ENCODE results near the gene ADAM33. TPM values are rescaled to one million over a fixed set of nuclear protein-coding genes. Genes with fewer than 3 reads are reported as not detected.

Gene ADAM33
- total RNA-seq, 1 experiment from 2014 or later = 0.25 TPM

DNA sequence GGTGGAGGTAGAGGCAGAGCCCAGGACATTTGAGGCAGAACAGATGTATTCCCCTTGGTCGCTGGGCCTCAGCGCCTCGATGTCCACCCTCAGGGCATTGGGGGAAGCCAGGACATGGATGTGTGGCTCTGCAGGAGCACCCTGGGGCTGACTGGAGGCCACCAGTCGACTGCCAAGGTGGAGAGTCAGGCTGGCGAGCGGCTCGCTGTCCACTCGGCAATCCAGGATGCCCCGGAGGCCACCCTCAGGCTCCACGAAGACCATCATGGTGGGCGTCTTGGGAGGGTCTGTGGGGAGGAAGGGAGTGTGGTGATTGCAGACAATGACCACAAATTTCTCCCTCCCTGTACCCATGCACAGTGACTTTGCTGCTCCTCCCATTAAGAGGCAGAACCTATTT lies 8.2 kb upstream of the ADAM33 start:
- DNase-seq (ENCODE audit: low read depth) = no peak

DNA sequence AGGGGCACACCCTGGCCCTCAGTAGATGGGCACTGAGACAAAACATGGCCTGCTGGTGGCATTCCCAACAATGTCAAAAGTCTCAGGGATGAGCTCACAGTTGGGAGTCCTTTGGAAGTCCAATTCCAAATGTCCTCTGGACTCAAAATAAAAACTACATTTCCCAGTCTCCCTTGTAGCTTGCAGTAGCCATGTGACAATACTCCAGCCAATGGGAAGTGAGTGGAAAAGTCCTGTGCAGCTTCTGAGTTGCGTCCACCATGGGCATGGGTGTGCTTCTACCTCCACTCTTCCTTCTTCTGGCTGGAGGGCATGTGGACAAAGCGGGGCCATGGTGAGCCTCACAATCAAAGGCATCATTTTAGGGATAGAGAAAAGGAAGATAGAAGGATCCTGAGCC lies 5.8 kb upstream of the ADAM33 start:
- DNase-seq (ENCODE audit: low read depth) = peak; percentile 78

DNA sequence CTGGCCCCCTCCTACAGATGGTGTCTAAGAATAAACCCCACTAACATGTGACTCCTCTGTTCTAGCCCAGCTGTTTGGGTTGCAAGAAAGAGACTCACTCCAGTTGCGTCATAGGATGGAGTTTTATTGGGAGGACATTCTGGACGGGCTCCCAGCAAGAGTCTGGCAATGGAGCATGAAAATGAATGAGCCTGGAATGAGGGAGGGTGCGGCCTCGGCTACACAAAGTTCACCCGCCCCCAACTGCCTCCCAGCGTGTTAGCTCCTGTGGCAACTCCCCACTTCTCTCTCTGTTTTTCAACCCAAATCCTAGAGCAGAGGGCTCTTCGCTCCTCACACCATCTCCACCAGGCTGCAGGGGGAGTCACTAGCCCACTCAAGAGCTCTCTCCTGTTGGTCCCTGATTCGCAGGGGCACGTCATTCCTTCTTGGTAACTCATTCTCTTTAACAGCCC lies 5.1 kb upstream of the ADAM33 start:
- peak; percentile 95 for DNase-seq (ENCODE audit: low read depth)

DNA sequence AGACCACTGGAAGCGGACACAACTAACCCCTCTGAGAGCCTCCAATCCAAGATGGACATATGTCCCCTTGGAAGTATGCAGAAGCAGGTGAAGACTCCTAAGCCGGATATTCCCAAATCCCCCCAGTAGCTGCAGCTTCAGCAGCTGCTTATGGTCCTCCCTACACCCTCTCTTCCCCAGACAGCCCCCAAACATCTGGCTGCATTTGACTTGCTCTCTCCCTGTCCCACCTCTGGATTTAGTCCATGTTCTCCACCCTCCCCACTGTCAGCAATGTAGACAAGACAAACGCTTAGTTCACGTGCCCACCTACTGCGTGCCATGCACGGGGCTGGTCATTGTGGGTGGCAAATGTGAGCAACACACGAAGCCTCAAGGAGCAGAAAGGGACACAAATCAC lies 4.6 kb upstream of the ADAM33 start:
- no peak for DNase-seq (ENCODE audit: low read depth)

DNA sequence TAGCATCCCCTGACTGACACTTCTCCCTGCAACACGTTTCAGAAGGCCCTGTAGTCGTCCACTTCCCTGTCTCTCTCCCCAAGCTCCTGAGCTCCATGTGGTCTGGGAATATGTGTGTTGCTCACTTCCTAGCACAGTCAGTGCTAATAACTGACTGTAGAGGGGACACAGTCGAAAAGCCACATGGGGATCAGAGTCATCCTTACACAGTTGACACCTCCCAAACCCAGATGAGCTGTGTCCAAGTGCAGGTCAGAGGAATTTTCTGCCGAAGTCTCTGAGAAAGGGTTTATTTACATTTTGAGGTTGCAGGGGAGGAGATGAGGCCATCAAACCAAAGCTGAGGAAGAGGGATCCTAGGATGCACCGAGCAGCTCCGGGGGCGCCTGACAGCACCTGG lies 3.5 kb upstream of the ADAM33 start:
- peak; percentile 48 for DNase-seq (ENCODE audit: low read depth)

DNA sequence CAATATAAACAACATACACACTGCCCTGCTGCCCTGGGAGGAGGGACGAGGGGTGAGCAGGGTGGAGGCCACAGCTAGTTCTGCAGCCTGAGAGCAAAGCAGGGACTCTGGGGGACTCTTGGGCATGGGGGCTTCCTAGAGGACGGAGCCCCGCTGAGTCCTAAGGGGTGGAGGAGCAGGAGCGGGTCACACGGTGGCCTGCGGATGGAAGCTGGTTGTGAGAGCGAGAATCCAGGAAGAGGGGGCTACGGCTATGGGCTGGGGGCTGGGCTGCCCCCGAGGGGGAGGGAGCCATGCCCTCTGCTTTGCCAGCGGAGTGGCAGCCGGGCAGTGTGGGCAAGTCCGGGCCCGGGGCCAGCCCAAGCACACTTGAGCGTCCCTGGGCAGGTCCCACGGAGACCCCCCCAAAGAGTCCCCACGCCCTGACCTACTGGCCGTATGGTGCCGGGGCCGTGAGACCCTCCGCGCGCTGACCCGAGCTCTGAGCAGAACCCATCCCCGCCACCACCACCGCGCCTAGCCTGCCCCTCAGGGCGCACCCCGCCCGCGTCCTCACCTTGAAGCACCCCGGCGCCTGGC lies 369 bp downstream of the ADAM33 start:
- no peak for DNase-seq (ENCODE audit: low read depth)

DNA sequence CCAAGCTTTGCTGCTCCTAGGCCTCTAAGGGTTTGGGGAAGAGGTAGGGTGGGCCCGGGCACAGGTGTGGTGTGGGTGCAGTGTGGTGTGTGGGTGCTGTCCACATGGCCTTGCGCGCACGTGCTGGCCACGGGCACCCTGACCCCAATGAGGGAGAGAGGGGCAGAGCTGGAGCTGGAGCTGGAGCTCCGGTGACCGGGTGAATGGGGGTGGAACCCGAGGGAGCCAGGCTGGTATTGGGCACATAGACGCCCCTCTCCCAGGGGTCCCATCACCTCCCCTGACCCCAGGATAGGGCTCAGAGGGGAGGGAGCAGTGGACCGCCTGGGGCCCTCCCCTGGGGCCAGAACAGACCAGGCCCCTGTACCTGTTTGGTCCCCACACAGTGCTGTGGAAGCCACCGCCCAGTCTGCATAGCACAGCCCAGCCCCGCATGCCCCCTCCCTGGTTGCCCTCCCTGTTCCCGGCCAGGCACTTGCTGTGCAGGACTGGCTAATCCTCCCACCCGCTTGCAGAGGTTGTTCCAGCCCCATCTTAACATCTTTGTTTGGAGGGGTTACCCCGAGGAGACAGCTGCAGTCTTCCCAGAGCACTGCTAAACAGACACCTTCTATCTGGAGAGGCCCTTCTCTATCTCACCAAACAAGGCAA lies 984 bp downstream of the ADAM33 start:
- DNase-seq (ENCODE audit: low read depth) = no peak

DNA sequence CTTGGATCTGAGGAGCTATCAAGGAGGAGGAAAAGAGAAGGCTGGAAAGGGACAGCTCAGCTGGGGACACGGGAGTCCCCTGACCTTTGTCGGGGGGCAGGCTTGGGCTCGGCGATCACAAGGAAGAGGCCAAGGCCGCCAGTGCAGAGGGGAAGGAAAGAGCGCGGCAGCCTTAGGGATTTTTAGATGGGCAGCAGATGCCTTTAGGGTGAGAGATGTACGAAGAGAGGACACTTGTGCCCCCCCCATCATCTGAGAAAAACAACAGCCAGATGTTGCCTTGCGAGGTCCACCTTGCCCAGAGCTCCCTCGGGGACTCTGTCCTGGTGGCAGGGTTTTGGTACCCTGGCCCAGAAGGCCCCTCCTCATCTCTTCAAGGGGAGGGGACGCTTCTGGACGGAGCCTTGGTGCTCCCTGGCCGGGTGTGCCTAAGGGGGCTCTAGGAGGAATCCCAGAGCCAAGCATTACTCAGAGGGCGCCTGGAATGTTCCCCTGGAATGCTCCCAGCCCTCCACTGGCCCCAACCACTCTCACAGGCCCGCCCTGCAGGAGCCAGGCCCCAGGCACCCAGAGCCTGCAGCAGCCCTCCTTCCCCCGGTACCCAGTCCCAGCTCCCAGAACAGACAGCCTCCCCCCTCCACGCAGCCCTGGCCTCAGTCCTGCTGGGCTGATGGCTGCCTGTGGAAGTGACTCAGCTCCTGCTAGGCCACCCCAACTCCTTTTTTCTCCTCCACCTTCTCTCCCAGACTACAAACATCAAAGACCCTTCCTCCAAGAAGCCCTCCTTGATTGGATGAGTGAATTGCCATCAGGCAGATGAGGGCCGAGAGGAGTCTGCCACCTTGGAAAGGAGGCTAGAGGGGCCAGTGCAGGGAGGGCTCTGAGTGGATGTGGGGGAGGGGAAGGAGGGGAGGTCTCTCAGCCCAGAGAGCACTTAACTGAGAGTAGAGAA lies 1.8 kb downstream of the ADAM33 start:
- peak; percentile 80 for DNase-seq (ENCODE audit: low read depth)

DNA sequence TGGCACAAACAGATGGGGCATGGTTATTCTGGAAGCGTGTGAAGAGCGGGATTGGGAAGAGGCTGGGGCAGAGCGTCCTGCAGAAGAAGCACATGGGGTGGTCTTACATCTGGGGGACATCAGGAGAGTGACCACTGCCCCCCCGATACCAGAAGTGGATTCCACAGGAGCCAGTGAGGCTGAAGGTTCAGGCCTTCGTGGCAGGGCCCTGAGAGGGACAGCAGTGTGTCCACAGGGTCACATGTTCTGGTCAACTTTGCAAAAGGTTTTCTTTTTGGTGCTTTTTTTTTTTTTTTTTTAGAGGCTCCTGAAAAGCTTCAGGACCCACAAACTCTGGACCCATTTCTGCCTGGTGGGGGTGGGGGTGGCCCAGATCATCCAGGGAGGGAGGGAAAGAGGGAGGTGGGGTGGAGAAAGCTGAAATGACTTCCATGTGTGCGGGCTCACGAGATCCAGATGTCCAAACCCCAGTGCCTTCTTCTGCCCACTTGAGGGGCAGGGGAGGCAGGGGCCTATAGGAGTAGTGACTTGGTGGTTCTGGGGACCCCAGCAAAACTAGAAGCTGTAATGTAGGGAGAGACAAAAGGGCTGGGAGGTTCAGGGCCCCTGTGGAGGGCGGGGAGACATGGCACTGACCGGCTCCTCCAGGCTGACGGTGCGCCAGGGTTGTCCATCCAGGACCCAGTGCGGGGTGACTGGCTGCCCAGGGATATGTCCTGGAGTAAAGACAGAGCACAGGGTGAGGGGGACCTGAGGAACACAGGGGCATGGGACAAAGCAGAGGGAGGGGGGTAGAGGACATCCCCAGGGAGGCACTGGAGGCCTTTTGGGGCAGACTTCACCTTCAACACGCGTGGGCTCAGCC lies 2.7 kb downstream of the ADAM33 start:
- DNase-seq (ENCODE audit: low read depth) = no peak

DNA sequence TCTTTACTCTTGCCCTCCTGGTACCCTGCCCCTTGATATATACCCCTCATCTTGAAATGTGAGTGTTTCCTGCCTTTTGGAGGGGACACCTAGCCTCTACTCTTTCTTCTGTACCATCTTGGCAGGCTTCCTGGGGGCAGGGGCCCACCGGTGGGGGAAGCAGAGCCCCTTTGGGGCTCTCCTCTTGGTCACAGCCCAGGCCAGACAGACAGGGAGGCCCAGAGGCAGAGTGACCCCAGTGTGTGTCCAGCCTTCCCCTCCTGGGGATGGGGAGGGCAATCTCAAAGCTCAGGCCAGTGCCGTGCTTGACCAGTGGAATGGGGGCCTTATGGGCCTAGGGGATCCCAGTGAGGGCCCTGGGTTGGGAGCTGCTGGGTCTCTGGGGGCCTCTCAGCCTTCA lies 3.6 kb downstream of the ADAM33 start:
- no peak for DNase-seq (ENCODE audit: low read depth)

DNA sequence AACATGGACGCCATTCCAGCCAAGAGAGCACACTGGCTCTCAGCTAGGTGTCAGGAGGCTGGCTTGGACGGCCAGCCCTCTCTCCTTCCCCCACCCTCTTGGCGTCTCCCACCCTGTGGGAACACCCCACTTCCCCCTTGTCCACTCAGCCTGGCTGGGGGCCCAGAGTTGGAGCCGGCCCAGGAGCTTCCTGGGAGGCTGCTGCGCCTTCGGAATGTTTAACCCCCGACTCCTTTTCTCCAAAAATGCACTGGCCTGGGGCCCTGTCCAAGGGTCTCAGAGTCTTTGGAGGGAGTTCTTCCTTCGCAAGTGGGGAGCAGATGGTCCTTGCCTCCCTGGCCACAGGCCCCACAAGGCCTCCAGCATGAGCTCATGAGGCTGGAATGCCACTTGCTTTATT lies 4.1 kb downstream of the ADAM33 start:
- DNase-seq (ENCODE audit: low read depth) = no peak

DNA sequence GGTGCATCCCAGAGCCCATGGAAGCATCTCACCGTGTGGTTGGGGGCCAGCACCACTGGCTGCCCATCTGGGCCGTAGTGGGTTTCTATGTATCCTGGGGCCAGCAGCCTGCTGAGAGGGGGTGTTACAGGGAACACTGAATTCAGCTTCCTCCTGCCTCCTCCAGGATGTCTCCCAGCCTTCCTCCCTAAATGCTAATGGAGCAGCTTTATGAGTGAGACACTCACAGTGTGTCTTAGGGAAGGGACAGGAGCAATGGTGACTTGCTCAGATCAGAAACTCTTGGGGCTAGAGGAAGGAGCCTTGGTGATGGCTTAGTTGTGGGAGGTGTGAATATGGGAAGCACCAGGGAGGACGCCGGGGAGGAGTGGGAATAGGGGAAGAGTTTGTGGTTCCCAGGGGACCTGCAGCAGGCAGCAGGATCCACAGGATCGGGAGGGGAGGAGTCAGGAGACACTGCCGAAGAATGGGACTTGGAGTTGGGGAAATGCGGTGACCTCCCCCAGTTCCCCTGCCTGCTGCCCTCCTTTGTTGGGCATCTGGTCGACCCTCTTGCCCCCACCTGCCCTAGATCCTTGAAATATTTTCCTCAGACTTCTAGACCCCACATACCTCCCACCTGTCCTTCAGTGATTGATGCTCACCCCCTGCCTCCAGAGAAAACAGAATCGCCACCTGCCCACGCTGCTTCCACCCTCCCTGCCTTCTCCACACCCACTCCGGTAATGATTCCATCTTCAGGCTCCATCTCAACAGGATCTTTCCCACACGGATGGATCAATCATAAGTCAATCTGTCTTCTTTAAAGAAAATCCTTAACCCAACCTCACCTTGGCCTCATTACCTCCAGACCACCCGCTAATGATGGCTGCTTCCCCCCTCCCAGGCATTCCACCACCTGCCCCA lies 6.6 kb downstream of the ADAM33 start:
- DNase-seq (ENCODE audit: low read depth) = no peak

DNA sequence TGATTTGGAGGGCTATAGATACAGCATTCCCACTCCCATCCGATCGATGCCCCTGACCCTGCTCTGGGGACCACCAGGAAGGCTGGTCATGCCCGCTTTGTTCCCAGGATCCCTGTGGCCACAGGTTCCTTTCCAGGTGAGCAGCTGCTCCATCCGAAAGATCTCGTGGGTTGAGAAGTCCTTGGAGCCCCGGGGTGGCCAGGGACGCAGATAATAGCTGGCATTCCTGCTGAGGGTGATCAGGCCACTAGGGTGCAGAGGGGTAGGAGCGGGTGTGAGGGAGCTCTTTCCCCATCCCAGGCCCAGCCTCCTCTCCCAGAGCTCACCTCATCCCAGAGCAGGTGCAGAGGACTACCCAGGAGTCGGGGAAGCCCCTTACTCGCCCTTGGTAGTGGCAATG lies 7.4 kb downstream of the ADAM33 start:
- no peak for DNase-seq (ENCODE audit: low read depth)

DNA sequence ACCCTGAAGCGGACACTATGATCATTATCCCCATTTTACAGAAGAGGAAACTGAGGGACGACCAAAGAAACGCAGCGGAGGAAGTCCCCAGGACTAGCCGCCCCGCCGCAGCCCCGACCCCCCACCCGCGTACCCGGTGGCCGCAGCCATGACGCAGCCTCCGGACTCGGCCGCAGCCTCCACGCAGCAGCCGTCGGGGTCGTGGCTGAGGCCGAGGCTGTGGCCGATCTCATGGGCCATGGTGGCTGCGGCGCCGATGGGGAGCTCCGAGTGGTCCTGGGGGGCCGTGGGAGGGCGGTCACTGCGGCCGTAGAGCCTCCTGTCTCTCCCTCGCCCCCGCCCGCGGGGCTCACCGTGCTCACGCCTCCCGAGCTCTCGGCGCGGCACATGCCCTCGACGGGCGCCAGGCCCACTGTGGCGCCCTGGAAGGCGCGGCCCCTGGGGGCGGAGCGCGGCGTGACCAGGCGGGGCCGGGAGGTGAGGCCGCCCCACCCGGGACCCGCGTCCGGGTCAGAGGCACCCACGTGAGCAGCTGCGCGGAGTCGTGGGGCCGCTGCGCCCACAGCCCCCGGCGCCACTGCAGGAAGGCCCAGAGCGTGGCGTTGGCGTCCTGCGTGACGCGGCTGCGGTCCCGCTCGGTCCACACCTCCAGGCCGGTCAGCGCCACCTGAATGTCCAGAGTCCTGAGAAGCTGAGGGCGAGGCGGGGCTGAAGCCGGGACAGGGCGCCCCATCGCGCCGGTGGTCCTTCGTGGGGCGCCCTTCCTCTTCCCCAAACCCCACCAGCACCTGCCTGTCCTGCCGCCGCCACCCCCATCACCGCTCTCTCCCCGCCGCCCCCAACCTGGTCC lies 8.4 kb downstream of the ADAM33 start:
- DNase-seq (ENCODE audit: low read depth) = no peak

DNA sequence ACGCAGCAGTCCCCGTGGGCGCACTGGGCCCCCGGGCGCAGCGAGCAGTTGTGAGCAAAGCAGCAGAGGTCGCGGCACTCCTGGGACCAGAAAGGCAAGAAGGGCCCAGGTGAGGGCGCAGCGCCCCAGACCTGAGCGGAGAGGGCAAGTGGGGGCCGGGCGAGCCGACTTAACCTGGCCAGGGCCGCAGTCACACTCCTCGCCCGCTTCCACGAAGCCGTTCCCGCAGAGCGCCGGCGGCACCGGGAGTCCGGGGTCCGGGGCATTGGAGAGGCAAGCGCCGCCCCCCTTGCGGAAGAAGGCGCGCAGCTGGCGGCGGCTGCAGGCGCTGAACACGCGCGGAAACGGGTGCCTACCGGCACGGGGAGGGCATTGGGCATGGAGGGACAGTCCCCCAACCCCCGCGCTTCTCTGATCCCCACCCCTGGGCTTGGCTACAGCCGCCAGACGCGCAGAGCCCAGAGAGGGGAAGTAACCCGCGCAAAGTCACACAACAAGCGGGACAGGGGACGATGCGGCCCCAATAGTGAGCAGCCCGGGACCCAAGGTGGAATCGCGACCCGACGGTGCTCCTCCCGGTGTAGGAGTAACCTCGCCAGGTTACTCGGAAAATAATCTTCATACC lies 9.2 kb downstream of the ADAM33 start:
- no peak for DNase-seq (ENCODE audit: low read depth)

DNA sequence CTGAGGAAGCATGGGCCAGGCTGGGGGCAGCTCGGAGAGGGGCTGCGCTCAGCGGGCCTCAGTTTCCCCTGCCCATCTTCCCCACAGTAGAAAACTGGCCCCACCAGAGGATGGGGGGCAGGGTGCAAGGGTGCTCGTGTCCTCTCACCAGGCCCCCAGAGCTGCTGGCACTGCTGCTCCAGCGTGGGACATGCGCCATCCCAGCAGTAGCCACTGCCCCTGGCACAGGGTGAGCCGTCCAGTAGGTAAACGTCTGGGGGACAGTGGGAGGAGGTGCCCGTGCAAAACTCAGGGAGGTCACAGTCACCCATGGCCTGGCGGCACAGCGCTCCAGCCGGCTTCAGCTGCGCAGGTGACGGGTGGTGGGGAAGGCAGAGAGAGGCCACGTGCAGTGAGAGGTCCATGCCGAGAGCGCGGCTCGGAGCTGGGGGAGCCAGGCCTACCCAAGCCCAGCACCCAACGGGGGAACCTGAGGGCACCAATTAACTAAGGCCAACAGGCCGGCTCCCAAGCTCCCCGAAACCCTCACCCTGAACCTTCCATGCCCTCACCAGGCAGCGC lies 9.7 kb downstream of the ADAM33 start:
- DNase-seq (ENCODE audit: low read depth) = no peak

DNA sequence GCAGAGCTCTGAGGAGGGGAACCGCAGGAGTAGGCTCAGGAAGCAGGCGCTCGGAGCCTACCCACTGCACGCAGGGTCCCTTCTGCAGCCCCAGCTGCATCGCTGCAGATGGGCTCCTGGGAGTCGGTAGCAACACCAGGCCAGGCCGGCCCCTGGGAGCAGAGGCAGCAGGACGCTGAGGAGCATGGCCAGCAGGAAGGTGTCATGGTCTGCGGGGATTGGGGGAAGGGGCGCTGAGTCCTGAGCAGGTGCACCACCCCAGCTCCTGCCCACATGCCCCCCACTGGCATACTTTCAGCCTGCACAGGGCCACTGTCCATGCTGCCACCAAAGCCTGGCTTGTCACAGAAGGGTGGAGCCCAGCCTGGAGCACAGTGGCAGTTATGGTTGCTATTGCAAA lies 10.9 kb downstream of the ADAM33 start:
- DNase-seq (ENCODE audit: low read depth) = no peak

DNA sequence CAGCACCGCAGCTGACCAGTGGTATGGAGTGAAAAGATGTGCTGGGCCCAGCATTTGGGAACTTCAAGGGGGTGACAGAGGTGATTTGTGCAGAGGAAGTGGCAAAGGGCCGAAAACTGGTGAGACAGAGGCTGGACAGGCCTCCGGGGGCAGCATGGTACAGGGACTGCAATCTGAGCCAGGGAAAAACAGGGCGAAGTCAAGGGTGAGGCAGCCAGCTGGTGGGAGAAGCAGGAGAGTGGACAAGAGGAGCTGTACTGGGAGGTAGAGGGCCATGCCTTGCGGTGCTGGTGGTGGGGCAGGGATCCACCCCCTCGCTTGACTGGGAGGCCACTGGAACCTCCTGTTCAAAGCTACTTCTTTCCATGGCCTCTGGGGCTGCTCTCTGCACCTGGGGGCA lies 11.3 kb downstream of the ADAM33 start:
- DNase-seq (ENCODE audit: low read depth) = peak; percentile 56
